GM12801 (cell line): Measurements from ENCODE around the gene ACIN1.

Experiments used
- TF ChIP-seq, protein P1 (sequence below): IDR thresholded peaks from one replicate; pipeline ENCODE4 v1.5.1; 2011; ENCODE audit warnings: control low read depth; ENCODE audit not compliant: insufficient read length; ENCODE audit errors: extremely low read depth

The ACIN1 gene

DNA sequence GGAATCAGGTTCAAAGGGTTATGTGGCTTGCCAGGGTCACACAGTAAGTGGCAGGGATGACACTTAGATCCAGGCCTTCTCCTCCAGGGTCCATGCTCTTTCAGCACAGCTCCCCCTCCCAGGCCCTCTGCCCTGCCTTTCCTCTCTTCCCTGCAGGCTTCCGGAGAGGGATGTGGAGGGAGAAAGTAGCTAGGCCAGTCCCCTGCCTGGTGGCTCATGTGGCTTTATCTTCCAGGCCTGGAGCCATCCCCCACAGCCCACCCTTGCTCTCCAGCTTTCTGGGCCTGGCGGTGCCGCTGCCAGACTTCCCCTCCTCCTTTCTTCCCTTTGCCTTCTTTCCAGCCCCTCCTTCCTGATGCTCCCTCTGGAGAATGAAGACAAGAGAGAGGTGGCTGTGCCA is 51.2 kb downstream of the ACIN1 start:
- TF ChIP-seq, protein P1, sequence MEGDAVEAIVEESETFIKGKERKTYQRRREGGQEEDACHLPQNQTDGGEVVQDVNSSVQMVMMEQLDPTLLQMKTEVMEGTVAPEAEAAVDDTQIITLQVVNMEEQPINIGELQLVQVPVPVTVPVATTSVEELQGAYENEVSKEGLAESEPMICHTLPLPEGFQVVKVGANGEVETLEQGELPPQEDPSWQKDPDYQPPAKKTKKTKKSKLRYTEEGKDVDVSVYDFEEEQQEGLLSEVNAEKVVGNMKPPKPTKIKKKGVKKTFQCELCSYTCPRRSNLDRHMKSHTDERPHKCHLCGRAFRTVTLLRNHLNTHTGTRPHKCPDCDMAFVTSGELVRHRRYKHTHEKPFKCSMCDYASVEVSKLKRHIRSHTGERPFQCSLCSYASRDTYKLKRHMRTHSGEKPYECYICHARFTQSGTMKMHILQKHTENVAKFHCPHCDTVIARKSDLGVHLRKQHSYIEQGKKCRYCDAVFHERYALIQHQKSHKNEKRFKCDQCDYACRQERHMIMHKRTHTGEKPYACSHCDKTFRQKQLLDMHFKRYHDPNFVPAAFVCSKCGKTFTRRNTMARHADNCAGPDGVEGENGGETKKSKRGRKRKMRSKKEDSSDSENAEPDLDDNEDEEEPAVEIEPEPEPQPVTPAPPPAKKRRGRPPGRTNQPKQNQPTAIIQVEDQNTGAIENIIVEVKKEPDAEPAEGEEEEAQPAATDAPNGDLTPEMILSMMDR: no peak

DNA sequence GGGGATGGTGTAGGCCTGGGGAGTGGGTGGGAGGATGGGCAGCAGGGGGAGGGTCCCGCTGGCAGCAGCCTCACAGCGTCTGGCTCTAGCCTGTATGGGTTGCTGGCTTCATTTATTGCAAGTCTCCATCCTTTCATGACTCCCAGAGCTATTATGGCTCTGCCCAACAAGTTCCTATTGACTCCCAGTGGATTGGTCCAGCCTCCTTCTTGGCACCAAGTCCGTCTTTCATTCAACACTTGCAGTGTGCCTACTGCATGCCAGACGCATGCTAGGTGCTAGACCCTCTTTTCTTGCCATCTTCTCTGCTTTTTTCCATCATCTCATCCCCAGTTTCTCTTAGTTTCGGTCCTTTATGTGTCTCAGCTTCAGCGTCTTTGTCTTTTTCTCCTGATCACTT is 51.8 kb downstream of the ACIN1 start:
- TF ChIP-seq, protein P1: no peak

DNA sequence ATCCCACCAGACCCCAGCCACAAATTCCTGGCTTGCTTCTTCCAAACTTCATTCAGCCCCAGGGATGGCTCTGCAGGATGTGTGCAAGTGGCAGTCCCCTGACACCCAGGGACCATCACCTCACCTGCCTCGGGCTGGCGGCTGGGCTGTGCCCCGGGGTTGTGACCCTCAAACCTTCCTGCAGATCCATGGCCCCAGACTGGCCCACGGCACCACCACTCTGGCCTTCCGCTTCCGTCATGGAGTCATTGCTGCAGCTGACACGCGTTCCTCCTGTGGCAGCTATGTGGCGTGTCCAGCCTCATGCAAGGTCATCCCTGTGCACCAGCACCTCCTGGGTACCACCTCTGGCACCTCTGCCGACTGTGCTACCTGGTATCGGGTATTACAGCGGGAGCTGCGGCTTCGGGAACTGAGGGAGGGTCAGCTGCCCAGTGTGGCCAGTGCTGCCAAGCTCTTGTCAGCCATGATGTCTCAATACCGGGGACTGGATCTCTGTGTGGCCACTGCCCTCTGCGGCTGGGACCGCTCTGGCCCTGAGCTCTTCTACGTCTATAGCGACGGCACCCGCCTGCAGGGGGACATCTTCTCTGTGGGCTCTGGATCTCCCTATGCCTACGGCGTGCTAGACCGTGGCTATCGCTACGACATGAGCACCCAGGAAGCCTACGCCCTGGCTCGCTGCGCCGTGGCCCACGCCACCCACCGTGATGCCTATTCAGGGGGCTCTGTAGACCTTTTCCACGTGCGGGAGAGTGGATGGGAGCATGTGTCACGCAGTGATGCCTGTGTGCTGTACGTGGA is 52.6 kb downstream of the ACIN1 start, which contains the start of gene PSMB11:
Gene PSMB11, plus strand, starts transcription at position 51 of the 804 bp plus-strand sequence. Its CDS starts 14 bp downstream, at position 65.
- TF ChIP-seq, protein P1: no peak

DNA sequence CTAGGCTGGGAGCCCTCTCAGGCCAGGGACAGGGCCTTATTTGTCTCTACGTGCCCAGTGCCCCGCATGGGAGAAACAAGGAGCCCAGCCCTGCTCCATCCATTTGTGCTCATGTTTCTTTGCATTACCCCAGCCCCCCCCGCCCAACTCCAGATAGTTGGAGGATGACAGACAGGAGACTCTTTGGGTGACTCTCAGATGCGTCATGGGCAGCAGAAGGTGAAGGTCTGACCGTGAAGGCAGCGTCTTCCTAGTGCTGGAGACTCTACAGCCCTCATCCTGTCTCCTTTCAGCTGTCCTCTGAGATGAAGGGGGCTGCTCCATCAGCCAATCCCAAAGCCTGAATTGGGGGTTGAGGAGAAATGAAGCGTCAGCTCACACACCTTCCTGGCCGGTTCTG is 53.2 kb downstream of the ACIN1 start:
- TF ChIP-seq, protein P1: no peak

DNA sequence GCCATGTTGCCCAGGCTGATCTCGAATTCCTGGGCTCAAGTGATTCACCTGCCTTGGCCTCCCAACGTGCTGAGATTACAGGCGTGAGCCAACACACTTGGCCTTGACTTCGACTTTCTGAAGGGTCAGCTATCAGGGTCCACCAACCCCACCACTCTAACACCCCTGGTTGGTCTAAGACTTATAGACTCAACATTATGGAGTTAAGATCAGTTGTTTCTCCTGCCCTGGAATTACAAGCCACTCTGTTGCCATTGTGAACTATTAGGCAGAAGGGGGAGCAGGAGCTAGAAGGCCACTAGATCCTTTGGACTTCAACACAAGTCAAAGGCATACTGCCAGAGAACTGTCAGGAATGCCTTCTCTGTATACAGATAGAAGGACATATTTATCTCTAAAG is 54.8 kb downstream of the ACIN1 start:
- TF ChIP-seq, protein P1: no peak

DNA sequence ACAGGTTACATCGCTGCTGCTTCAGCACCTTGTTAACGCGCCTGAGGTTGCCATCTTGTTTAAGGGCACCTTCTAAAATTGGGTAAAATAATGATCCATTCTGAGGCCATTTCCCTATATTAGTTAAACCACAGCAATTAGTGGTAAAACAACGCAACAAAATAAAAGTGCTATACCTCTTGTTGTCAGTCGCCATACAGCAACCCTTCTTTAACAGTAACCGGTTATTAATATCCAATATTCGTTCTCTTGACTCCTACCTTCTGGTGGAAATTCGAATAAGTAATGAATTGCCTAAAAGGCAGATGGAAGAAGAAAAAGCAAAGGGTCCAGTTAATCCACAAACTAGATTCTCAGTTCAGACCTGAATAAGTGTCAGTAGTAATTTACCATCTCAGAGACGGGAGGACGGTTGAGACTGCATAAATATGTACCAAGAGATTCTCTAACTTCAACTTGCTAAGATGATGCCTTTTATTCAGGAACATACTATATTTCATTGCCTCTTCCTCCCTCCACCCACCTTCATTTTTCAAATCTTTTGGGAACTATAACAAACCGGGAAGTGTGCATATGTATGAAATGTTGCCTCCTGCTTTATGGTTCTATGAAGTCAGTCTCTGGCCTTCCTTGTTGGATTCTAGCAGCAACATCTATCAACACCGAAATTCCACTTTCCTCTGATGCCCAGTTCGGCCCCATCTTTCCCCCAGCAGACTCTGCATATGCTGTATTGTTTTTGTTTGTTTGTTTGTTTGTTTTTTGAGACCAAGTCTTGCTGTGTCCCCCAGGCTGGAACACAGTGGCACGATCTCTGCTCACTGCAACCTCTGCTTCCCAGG is 59.4 kb downstream of the ACIN1 start:
- TF ChIP-seq, protein P1: no peak

DNA sequence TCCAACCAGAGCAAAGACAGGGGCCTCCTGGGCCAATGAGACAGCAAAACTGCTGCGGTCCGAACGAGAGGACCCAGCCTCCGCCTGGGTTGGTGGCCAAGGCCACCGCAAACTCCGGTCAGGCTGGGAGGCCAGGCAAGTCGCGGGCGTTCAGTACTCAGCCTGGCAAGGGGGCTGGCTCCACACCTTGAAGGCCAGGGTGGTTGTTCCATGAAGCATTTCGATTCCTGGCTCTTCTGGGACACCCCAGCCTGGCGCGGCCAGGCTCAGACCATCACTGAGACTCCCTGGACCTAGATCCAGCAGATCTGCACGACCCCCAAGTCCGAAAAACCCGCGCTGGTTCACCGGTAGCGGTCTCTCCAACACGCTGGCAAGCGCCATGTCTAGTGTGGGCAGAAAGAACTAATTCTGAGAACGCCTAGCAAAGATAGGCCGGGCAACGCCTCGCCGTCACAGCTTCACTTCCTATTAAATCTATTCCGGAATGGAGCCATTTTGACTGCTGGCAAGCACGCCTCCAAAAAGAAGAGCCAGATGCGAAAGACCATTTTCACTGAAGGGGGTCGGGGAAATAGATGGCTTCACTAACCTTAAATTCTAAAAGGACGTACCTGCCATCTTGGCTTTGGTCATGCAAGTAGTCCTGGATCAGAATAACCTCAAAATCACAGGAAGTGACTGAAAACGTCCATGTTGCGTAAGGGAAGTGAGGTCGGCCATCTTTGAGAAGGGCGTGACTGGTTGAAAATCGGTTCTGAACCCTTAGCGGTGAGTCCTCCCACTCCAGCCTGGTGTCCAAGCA is 60.2 kb downstream of the ACIN1 start, which contains the start of gene PSMB5:
Gene PSMB5, minus strand, starts transcription at position 403 of the 805 bp plus-strand sequence. Its CDS starts 19 bp downstream, at position 384.
- TF ChIP-seq, protein P1: no peak
